IMR-90 (cell line): ENCODE results near the gene FAM20C. TPM values are rescaled to one million over a fixed set of nuclear protein-coding genes. Genes with fewer than 3 reads are reported as not detected.
"Not testable (repeated sequence)": the region's sequence is repeated elsewhere in the genome, so short reads cannot be mapped to it uniquely, and the experiment has no call there.

ENCODE experiments used
- ATAC-seq: fragments of 200-7000 bp; cut with Tn5 transposase; 2 replicates; pipeline ENCODE4 v1.9.1; 2020; ENCODE audit warnings: low read depth, mild to moderate bottlenecking, moderate library complexity
- BruUV-seq: library from RNA; stranded (reverse); fragments of 400-500 nt; replicated peaks from 2 replicates; lab custom pipeline; 2021; lab: Mats Ljungman, UMichigan
- CTCF ChIA-PET: fragments of 300-600 bp; formaldehyde crosslinking; extraction: SDS; loops from one replicate; lab custom pipeline; 2021; ENCODE audit warnings: antibody characterized with exemption; lab: Yijun Ruan, JAX
- POLR2A ChIA-PET: fragments of 300-600 bp; sonication (Branson Sonifier 250); formaldehyde crosslinking; loops from one replicate; lab custom pipeline; 2022; ENCODE audit warnings: antibody characterized with exemption; ENCODE audit not compliant: unreplicated experiment; lab: Charles Lee
- DNase-seq: peaks from one replicate; pipeline ENCODE4 v3.0.0; 2013
- H2AFZ ChIP-seq: replicated peaks from 2 replicates; pipeline ENCODE3; 2013; ENCODE audit warnings: low read length, mild to moderate bottlenecking; ENCODE audit not compliant: poor library complexity
- H2AK5ac ChIP-seq: 2 replicates; pipeline ENCODE4 v1.6.1; 2013; ENCODE audit warnings: low read depth, low read length, inconsistent platforms
- H2AK9ac ChIP-seq: replicated peaks from 2 replicates; pipeline ENCODE3; 2013; ENCODE audit warnings: mild to moderate bottlenecking, low read depth, low read length, moderate library complexity; ENCODE audit not compliant: poor library complexity
- H2BK120ac ChIP-seq: 2 replicates; pipeline ENCODE4 v1.6.1; 2013; ENCODE audit warnings: low read depth, low read length, inconsistent platforms
- H2BK15ac ChIP-seq: 3 replicates; pipeline ENCODE4 v1.6.1; 2013; ENCODE audit warnings: low read depth, low read length, inconsistent platforms
- H2BK20ac ChIP-seq: 2 replicates; pipeline ENCODE4 v1.6.1; 2013; ENCODE audit warnings: low read depth, mild to moderate bottlenecking, inconsistent platforms, low read length, moderate library complexity
- H2BK5ac ChIP-seq: 2 replicates; pipeline ENCODE4 v1.6.1; 2013; ENCODE audit warnings: mild to moderate bottlenecking, low read depth, low read length, inconsistent platforms; ENCODE audit not compliant: poor library complexity, severe bottlenecking
- H3K14ac ChIP-seq: replicated peaks from 2 replicates; pipeline ENCODE4 v1.6.1; 2013; ENCODE audit warnings: low read depth, low read length, inconsistent platforms
- H3K18ac ChIP-seq: 2 replicates; pipeline ENCODE4 v1.6.1; 2013; ENCODE audit warnings: low read depth, low read length, control low read depth
- H3K23ac ChIP-seq: 2 replicates; pipeline ENCODE4 v1.6.1; 2013; ENCODE audit warnings: low read depth, low read length, inconsistent platforms
- H3K27ac ChIP-seq: 2 replicates; pipeline ENCODE4 v1.5.1; 2013; ENCODE audit warnings: mild to moderate bottlenecking, control low read depth, low read length; ENCODE audit not compliant: insufficient read depth
- H3K27me3 ChIP-seq: 2 replicates; pipeline ENCODE4 v1.6.1; 2013; ENCODE audit warnings: low read length; ENCODE audit not compliant: control insufficient read depth, insufficient read depth
- H3K36me3 ChIP-seq: 2 replicates; pipeline ENCODE4 v1.6.1; 2013; ENCODE audit warnings: low read length, mixed read lengths; ENCODE audit not compliant: control insufficient read depth, insufficient read depth
- H3K4ac ChIP-seq: 2 replicates; pipeline ENCODE4 v1.6.1; 2013; ENCODE audit warnings: low read depth, low read length, inconsistent platforms
- H3K4me1 ChIP-seq: 2 replicates; pipeline ENCODE4 v1.6.1; 2013; ENCODE audit warnings: low read length, mixed read lengths; ENCODE audit not compliant: control insufficient read depth, insufficient read depth
- H3K4me2 ChIP-seq: 2 replicates; pipeline ENCODE4 v1.6.1; 2013; ENCODE audit warnings: low read depth, mild to moderate bottlenecking, control low read depth, low read length, moderate library complexity
- H3K4me3 ChIP-seq: 2 replicates; pipeline ENCODE4 v1.5.1; 2013; ENCODE audit warnings: low read depth, mild to moderate bottlenecking, control low read depth, low read length, moderate library complexity; ENCODE audit not compliant: insufficient read depth
- H3K56ac ChIP-seq: 2 replicates; pipeline ENCODE4 v1.6.1; 2013; ENCODE audit warnings: low read length, inconsistent platforms; ENCODE audit not compliant: insufficient read depth; ENCODE audit errors: extremely low read depth
- H3K79me1 ChIP-seq, 2 experiments: 2 replicates each; pipeline ENCODE4 v1.6.1; 2013; ENCODE audit warnings: low read length in 2 of 2, inconsistent platforms in 1 of 2, low read depth in 1 of 2
- H3K9ac ChIP-seq: 2 replicates; pipeline ENCODE4 v1.6.1; 2013; ENCODE audit warnings: low read depth, low read length, control low read depth
- H3K9me1 ChIP-seq: 2 replicates; pipeline ENCODE4 v1.6.1; 2013; ENCODE audit warnings: low read length, inconsistent platforms; ENCODE audit not compliant: insufficient read depth
- H3K9me3 ChIP-seq: 2 replicates; pipeline ENCODE4 v1.6.1; 2013; ENCODE audit warnings: low read length; ENCODE audit not compliant: control insufficient read depth, insufficient read depth
- H4K20me1 ChIP-seq: 2 replicates; pipeline ENCODE4 v1.6.1; 2013; ENCODE audit warnings: low read length, inconsistent platforms; ENCODE audit not compliant: insufficient read depth
- H4K5ac ChIP-seq: 2 replicates; pipeline ENCODE4 v1.6.1; 2013; ENCODE audit warnings: mild to moderate bottlenecking, low read depth, low read length, control low read depth
- H4K8ac ChIP-seq, 2 experiments: 2 replicates each; pipeline ENCODE4 v1.6.1; 2013; ENCODE audit warnings: low read depth in 2 of 2, low read length in 2 of 2, control low read depth in 1 of 2, inconsistent platforms in 1 of 2
- H4K91ac ChIP-seq: 2 replicates; pipeline ENCODE4 v1.6.1; 2013; ENCODE audit warnings: low read depth, low read length, inconsistent platforms; ENCODE audit not compliant: insufficient read depth
- WGBS, 2 experiments: methylation state at CpG; one replicate each; pipeline versions ENCODE4 v1.1.5 to v1.1.7; 2013; ENCODE audit warnings: missing lambda C conversion rate in 2 of 2; ENCODE audit not compliant: insufficient read length in 1 of 2; ENCODE audit errors: extremely low coverage in 2 of 2; 5-methylcytosine and 5-hydroxymethylcytosine counted together
- dilution Hi-C: fragments of 300-500 bp; cut with HindIII; formaldehyde crosslinking; loops from one replicate; pipeline ENCODE4 v1.14.3; 2018; ENCODE audit warnings: low sequenced_read_pairs; ENCODE audit not compliant: unreplicated experiment
- in situ Hi-C: fragments of 300-500 bp; cut with MboI; formaldehyde crosslinking; loops from 3 replicates; pipeline ENCODE4 v1.14.3; 2019; ENCODE audit warnings: low sequenced_read_pairs, inconsistent platforms, mixed read lengths
- intact Hi-C: fragments of 100-400 bp; cut with micrococcal nuclease; formaldehyde crosslinking; loops from 2 replicates; pipeline ENCODE4 v1.10.0; 2022
- polyA plus RNA-seq, 3 experiments: library from polyadenylated mRNA; depleted of rRNA; stranded (reverse); fragments of >200 nt; gene quantifications; 2 replicates each; pipeline ENCODE4 v1.2.3, GENCODE V29; 2012; ENCODE audit warnings: low replicate concordance in 1 of 3
- total RNA-seq: library from RNA; depleted of rRNA; stranded (reverse); fragments of >200 nt; gene quantifications from 2 replicates; pipeline ENCODE4 v1.2.3, GENCODE V29; 2012
- TF ChIP-seq, protein P1 (sequence below): conservative IDR thresholded peaks from 2 replicates; pipeline ENCODE4 v1.5.1; 2012; ENCODE audit warnings: mild to moderate bottlenecking, low read depth, low read length, improper control_type of control experiment

Gene FAM20C
- total and polyA plus RNA-seq, 2 of the 4 experiments (the other 2 are of a cell fraction) = 7.7 to 36.6 TPM

DNA sequence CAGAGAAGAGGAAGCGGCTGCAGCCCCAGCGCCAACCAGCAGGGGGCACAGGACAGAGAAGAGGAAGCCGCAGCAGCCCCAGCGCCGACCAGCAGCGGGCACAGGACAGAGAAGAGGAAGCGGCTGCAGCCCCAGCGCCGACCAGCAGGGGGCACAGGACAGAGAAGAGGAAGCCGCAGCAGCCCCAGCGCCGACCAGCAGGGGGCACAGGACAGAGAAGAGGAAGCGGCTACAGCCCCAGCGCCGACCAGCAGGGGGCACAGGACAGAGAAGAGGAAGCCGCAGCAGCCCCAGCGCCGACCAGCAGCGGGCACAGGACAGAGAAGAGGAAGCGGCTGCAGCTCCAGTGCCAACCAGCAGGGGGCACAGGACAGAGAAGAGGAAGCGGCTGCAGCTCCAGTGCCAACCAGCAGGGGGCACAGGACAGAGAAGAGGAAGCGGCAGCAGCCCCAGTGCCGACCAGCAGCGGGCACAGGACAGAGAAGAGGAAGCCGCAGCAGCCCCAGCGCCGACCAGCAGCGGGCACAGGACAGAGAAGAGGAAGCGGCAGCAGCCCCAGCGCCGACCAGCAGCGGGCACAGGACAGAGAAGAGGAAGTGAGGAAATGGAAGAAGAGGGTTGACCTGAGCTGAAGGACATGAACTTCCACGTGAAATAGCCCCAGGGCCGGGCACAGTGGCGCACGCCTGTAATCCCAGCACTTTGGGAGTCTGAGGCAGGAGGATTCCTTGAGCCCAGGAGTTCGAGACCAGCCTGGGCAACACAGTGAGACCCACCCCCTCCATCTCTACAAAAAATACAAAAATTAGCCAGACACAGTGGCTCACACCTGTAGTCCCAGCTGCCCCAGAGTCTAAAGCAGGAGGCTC lies 71.3 kb downstream of the FAM20C start:
- 87% methylated on average over 3 of the region's 37 CpGs; no CpG with 5 or more reads in 1 of the 2 experiments for WGBS, 2 experiments
- H3K4me3 ChIP-seq, H3K9me1 ChIP-seq, H3K27me3 ChIP-seq, H3K4me2 ChIP-seq, H3K4me1 ChIP-seq, H2AK9ac ChIP-seq, POLR2A ChIA-PET, H2BK5ac ChIP-seq, H2AFZ ChIP-seq, H4K8ac ChIP-seq, H2BK20ac ChIP-seq, dilution Hi-C loops, ATAC-seq, in situ Hi-C loops, H3K18ac ChIP-seq, CTCF ChIA-PET, H4K5ac ChIP-seq, H3K27ac ChIP-seq, H3K23ac ChIP-seq, H3K14ac ChIP-seq, H3K9ac ChIP-seq, intact Hi-C loops, H2BK120ac ChIP-seq, H4K91ac ChIP-seq, H2AK5ac ChIP-seq, H3K79me1 ChIP-seq, BruUV-seq, H2BK15ac ChIP-seq, H4K20me1 ChIP-seq, DNase-seq, H3K4ac ChIP-seq, H3K56ac ChIP-seq: not testable (repeated sequence)
- H3K9me3 ChIP-seq = peaks cover 32% of the 10 kb centered on the region
- peaks cover 29% of the 10 kb centered on the region for H3K36me3 ChIP-seq
- TF ChIP-seq, protein P1, sequence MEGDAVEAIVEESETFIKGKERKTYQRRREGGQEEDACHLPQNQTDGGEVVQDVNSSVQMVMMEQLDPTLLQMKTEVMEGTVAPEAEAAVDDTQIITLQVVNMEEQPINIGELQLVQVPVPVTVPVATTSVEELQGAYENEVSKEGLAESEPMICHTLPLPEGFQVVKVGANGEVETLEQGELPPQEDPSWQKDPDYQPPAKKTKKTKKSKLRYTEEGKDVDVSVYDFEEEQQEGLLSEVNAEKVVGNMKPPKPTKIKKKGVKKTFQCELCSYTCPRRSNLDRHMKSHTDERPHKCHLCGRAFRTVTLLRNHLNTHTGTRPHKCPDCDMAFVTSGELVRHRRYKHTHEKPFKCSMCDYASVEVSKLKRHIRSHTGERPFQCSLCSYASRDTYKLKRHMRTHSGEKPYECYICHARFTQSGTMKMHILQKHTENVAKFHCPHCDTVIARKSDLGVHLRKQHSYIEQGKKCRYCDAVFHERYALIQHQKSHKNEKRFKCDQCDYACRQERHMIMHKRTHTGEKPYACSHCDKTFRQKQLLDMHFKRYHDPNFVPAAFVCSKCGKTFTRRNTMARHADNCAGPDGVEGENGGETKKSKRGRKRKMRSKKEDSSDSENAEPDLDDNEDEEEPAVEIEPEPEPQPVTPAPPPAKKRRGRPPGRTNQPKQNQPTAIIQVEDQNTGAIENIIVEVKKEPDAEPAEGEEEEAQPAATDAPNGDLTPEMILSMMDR = peak; percentile 35
